PC-9 (cell line): Measurements from ENCODE around the gene PRRX1. TPM values are rescaled to one million over a fixed set of nuclear protein-coding genes. Genes with fewer than 3 reads are reported as not detected.

ENCODE experiments used
- BruUV-seq: library from RNA; stranded (reverse); fragments of 400-500 nt; replicated peaks from 2 replicates; lab custom pipeline; 2021; lab: Mats Ljungman, UMichigan
- CTCF ChIA-PET: fragments of 300-600 bp; sonication (Branson Sonifier 250); formaldehyde crosslinking; loops from one replicate; lab custom pipeline; 2022; ENCODE audit warnings: antibody characterized with exemption; lab: Charles Lee
- POLR2A ChIA-PET: fragments of 300-600 bp; sonication (Branson Sonifier 250); formaldehyde crosslinking; loops from one replicate; lab custom pipeline; 2022; ENCODE audit warnings: antibody characterized with exemption; ENCODE audit not compliant: unreplicated experiment; lab: Charles Lee
- DNase-seq, 2 experiments: peaks; one replicate each; pipeline versions ENCODE4 v3.0.0 to v3.0.0-alpha.2; 2015 to 2022; ENCODE audit warnings: mixed read lengths in 1 of 2
- H2AFZ ChIP-seq: fragments of 200-600 bp; sonication (generic); 2 replicates; pipeline ENCODE4 v1.8.1; 2017; ENCODE audit warnings: antibody characterized with exemption
- H3F3A ChIP-seq: fragments of 200-600 bp; sonication (generic); 2 replicates; pipeline ENCODE4 v1.8.1; 2017; ENCODE audit warnings: antibody characterized with exemption, mild to moderate bottlenecking, low read depth; ENCODE audit not compliant: insufficient read depth
- H3K27ac ChIP-seq: fragments of 200-600 bp; sonication (generic); 2 replicates; pipeline ENCODE4 v1.6.1; 2016; ENCODE audit warnings: mixed run types
- H3K27me3 ChIP-seq: fragments of 200-600 bp; sonication (generic); 2 replicates; pipeline ENCODE4 v1.6.1; 2016; ENCODE audit warnings: low read depth, mixed run types; ENCODE audit not compliant: insufficient read depth
- H3K36me3 ChIP-seq: fragments of 200-600 bp; sonication (generic); 2 replicates; pipeline ENCODE4 v1.6.1; 2016; ENCODE audit warnings: low read depth, mixed run types
- H3K4me1 ChIP-seq: fragments of 200-600 bp; sonication (generic); replicated peaks from 2 replicates; pipeline ENCODE4 v1.6.1; 2016; ENCODE audit warnings: mixed run types; ENCODE audit not compliant: insufficient read depth
- H3K4me2 ChIP-seq: fragments of 200-600 bp; sonication (generic); 2 replicates; pipeline ENCODE4 v1.6.1; 2017; ENCODE audit warnings: mixed run types
- H3K4me3 ChIP-seq: fragments of 200-600 bp; sonication (generic); 2 replicates; pipeline ENCODE4 v1.6.1; 2016; ENCODE audit warnings: mixed run types
- H3K79me2 ChIP-seq: fragments of 200-600 bp; sonication (generic); 2 replicates; pipeline ENCODE4 v1.6.1; 2017; ENCODE audit warnings: low read depth, mixed run types
- H3K9me2 ChIP-seq: fragments of 200-600 bp; sonication (generic); 2 replicates; pipeline ENCODE4 v1.8.1; 2017; ENCODE audit warnings: mild to moderate bottlenecking; ENCODE audit not compliant: insufficient read depth
- H3K9me3 ChIP-seq: fragments of 200-600 bp; sonication (generic); 2 replicates; pipeline ENCODE4 v1.8.1; 2016; ENCODE audit warnings: low read depth; ENCODE audit not compliant: insufficient read depth
- H4K20me1 ChIP-seq: fragments of 200-600 bp; sonication (generic); 2 replicates; pipeline ENCODE4 v1.8.1; 2017; ENCODE audit not compliant: insufficient read depth
- EZH2 ChIP-seq: fragments of 200-600 bp; sonication (generic); IDR thresholded peaks from 2 replicates; pipeline ENCODE4 v1.8.0; 2017; ENCODE audit warnings: antibody characterized with exemption, low read depth
- intact Hi-C: fragments of 100-400 bp; cut with micrococcal nuclease; formaldehyde crosslinking; loops from one replicate; pipeline ENCODE4 v1.10.0; 2022; ENCODE audit not compliant: unreplicated experiment
- total RNA-seq: library from RNA; stranded (reverse); gene quantifications from 2 replicates; pipeline ENCODE4 v1.2.3, GENCODE V29; 2021
- TF ChIP-seq, protein P1 (sequence below): fragments of 200-600 bp; sonication (generic); conservative IDR thresholded peaks from 2 replicates; pipeline ENCODE4 v1.6.1; 2017; ENCODE audit warnings: mixed run types, antibody characterized with exemption, mild to moderate bottlenecking, moderate library complexity

PRRX1 gene
- total RNA-seq, 1 experiment from 2014 or later, result not detected

DNA sequence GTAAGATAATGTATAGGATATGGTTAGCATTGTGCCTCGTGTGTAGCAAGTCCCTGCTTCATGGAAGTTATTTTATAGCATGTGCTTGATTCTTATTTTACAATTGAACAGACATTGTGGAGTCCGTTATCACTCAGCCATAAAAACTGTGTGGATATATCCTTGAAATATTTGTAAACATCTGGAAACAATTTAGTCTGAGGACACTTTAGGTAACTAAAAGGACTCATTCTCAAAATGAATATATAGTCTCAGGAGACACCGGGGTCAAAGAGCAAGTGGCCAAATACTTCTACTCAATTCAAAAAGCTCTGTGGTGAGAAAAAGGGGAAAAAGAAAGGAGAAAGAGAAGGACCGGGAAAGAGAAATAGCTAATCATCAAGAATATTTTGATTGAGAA lies 23.7 kb downstream of the PRRX1 start:
- Histone ChIP-seq H3K27me3 (no peaks in the 10 kb centered on the region), H3K27ac (no peak overlapping the region), H3K4me1 (no peaks in the 10 kb centered on the region), H3F3A (no peaks in the 10 kb centered on the region), H3K9me2 (no peaks in the 10 kb centered on the region), H2AFZ (no peak overlapping the region), H3K79me2 (no peaks in the 10 kb centered on the region), H3K9me3 (no peaks in the 10 kb centered on the region), H3K4me2 (no peak overlapping the region), H3K36me3 (no peaks in the 10 kb centered on the region), H3K4me3 (no peak overlapping the region), H4K20me1 (no peaks in the 10 kb centered on the region)
- ChIA-PET POLR2A (no interaction called here), CTCF (no interaction called here)
- intact Hi-C loops, result no loop called here
- no TSS peak for BruUV-seq
- no peak for DNase-seq
- TF ChIP-seq, protein P1, sequence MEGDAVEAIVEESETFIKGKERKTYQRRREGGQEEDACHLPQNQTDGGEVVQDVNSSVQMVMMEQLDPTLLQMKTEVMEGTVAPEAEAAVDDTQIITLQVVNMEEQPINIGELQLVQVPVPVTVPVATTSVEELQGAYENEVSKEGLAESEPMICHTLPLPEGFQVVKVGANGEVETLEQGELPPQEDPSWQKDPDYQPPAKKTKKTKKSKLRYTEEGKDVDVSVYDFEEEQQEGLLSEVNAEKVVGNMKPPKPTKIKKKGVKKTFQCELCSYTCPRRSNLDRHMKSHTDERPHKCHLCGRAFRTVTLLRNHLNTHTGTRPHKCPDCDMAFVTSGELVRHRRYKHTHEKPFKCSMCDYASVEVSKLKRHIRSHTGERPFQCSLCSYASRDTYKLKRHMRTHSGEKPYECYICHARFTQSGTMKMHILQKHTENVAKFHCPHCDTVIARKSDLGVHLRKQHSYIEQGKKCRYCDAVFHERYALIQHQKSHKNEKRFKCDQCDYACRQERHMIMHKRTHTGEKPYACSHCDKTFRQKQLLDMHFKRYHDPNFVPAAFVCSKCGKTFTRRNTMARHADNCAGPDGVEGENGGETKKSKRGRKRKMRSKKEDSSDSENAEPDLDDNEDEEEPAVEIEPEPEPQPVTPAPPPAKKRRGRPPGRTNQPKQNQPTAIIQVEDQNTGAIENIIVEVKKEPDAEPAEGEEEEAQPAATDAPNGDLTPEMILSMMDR, result no peak

DNA sequence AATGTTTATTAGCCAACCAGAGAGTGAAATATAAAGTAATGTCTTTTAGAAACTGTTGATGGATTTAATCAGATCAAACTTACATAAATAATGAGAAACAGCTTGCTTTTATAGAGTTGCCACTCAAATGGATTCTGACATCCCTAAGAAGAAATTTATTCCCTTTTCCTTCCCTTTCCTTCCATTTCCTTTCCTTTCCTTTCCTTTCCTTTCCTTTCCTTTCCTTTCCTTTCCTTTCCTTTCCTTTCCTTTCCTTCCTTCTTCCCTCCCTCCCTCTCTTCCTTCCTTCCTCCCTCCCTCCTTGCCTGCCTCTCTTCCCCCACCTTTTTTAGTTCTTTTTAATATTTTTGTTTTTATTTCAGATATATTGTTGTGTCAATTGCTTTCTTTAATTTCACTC lies 27.3 kb downstream of the PRRX1 start:
- H3K9me2 ChIP-seq, result no peaks in the 10 kb centered on the region
- BruUV-seq, result no TSS peak
- no peaks in the 10 kb centered on the region for H3K9me3 ChIP-seq
- no peak overlapping the region for H3K4me3 ChIP-seq
- no peak overlapping the region for H3K27ac ChIP-seq
- no peaks in the 10 kb centered on the region for H3K27me3 ChIP-seq
- H3K36me3 ChIP-seq, result no peaks in the 10 kb centered on the region
- no peaks in the 10 kb centered on the region for H3K79me2 ChIP-seq
- no peak for DNase-seq
- H3F3A ChIP-seq, result no peaks in the 10 kb centered on the region
- intact Hi-C loops, result no loop called here
- TF ChIP-seq, protein P1, result no peak
- TF ChIP-seq EZH2, result no peak
- no peaks in the 10 kb centered on the region for H4K20me1 ChIP-seq
- POLR2A ChIA-PET, result no interaction called here
- no peaks in the 10 kb centered on the region for H3K4me1 ChIP-seq
- CTCF ChIA-PET, result interaction anchor here (0.6 kb wide), 1 partner anchor 953 kb away, joined by 3 read pairs; no protein-coding TSS in a partner anchor
- H2AFZ ChIP-seq, result no peak overlapping the region
- H3K4me2 ChIP-seq, result no peak overlapping the region

DNA sequence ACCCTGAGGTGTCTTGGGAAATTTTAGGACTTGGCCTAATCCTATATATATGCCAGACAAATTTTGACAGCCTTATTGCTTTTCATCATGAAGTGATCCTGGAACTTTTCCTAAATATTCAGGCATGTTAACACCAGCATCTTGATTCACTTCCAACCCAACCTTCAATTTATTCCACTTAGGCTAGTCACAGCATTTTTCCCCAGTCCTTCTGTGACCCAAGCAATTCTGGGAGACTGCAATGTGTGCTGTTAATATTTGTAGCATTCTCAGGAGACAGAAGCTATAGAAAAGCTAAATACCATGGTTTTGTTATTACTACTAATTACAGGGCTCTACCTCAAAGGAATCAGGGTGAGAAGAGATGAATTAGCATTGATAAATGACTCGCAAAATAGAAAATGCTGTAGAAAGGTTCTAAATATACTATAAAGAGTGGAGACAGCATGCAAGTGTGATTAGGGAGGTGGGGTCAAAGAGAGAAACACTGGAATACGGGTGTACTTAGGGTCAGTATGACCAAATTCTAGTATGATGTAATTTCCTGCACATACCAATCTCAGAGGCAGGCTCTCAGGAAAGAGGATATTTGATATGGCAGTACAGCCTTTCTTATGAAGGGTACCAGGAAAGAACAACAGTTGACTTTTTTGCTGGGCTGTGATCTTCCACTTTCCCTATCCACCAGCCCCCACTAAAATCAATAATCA lies 29.1 kb downstream of the PRRX1 start:
- Histone ChIP-seq H3K27me3 (no peaks in the 10 kb centered on the region), H3K4me2 (no peak overlapping the region), H3K9me2 (no peaks in the 10 kb centered on the region), H4K20me1 (0 out of 2 replicates have a peak, but pooled peaks cover 2% of the 10 kb centered on the region), H3F3A (no peaks in the 10 kb centered on the region), H3K4me3 (no peak overlapping the region), H3K4me1 (no peaks in the 10 kb centered on the region), H3K27ac (no peak overlapping the region), H3K36me3 (no peaks in the 10 kb centered on the region), H3K9me3 (no peaks in the 10 kb centered on the region), H2AFZ (no peak overlapping the region), H3K79me2 (no peaks in the 10 kb centered on the region)
- TF ChIP-seq, protein P1, result no peak
- no peak for TF ChIP-seq EZH2
- intact Hi-C loops, result no loop called here
- POLR2A ChIA-PET, result no interaction called here
- DNase-seq, result no peak
- BruUV-seq, result no TSS peak
- CTCF ChIA-PET, result no interaction called here
